HepG2 (cell line): ENCODE measurements around the gene BUB1B.

Source experiments
- ARNT ChIP-seq: fragments of 450-650 bp; IDR thresholded peaks from 2 replicates; pipeline ENCODE4 v1.6.1; 2017
- CTCF ChIP-seq: sonication (generic); formaldehyde crosslinking; IDR thresholded peaks from 2 replicates; pipeline ENCODE4 v1.5.0; 2020; ENCODE audit warnings: mild to moderate bottlenecking, missing genetic modification reagents, moderate library complexity
- HNRNPLL ChIP-seq: fragments of 200-400 bp; formaldehyde crosslinking; IDR thresholded peaks from 2 replicates; pipeline ENCODE4 v1.6.1; 2017; ENCODE audit warnings: mild to moderate bottlenecking, low read depth, low read length; ENCODE audit not compliant: poor library complexity, severe bottlenecking
- NCOA2 ChIP-seq: sonication (generic); formaldehyde crosslinking; IDR thresholded peaks from 2 replicates; pipeline ENCODE4 v1.8.0; 2022; ENCODE audit warnings: inconsistent platforms
- RAD21 ChIP-seq: fragments of 450-650 bp; formaldehyde crosslinking; IDR thresholded peaks from 2 replicates; pipeline ENCODE4 v1.5.0; 2020; ENCODE audit warnings: mild to moderate bottlenecking
- SOX6 ChIP-seq, 2 experiments: fragments of 450-650 bp in 1 of 2; sonication (generic) in 1 of 2; formaldehyde crosslinking in 1 of 2; IDR thresholded peaks; 2 replicates each; pipeline versions ENCODE4 v1.4.0 to v1.6.1; 2017 to 2020; ENCODE audit warnings: antibody characterized with exemption in 1 of 2, mild to moderate bottlenecking in 1 of 2, missing genetic modification reagents in 1 of 2
- THAP7 ChIP-seq: sonication (generic); formaldehyde crosslinking; IDR thresholded peaks from 2 replicates; pipeline ENCODE4 v1.8.1; 2023; ENCODE audit warnings: mild to moderate bottlenecking, missing genetic modification reagents
- ZFP36L1 ChIP-seq: sonication (generic); formaldehyde crosslinking; IDR thresholded peaks from 2 replicates; pipeline ENCODE4 v1.8.0; 2022; ENCODE audit warnings: mild to moderate bottlenecking, missing genetic modification reagents, moderate library complexity

- no peak for TF ChIP-seq SOX6 (IDR thresholded peaks at IDR 0.05)
- TF ChIP-seq SOX6 (CRISPR knock-in tag; IDR thresholded peaks at IDR 0.05) = no peak
- no peak for TF ChIP-seq ZFP36L1 (CRISPR knock-in tag)
- TF ChIP-seq NCOA2 (CRISPR knock-in tag) = no peak
- no peak for TF ChIP-seq CTCF (CRISPR knock-in tag)
- TF ChIP-seq HNRNPLL = no peak
- TF ChIP-seq ARNT = no peak
- no peak for TF ChIP-seq THAP7 (CRISPR knock-in tag)
- TF ChIP-seq RAD21 (CRISPR knock-in tag) = no peak
These were observed 8.9 kb upstream of the BUB1B start for GRCh38 chr15:40151991-40152390.
